HG03460 (cell line): ENCODE measurements around the gene GUCY1A1.

Experiments
- ATAC-seq: cut with Tn5 transposase; IDR thresholded peaks from one replicate; pipeline ENCODE4 v1.9.1; 2021; ENCODE audit not compliant: unreplicated experiment

The GUCY1A1 gene

GRCh38 chr4:155690044-155690837 is 23.6 kb downstream of the GUCY1A1 start:
- ATAC-seq: no peak

- ATAC-seq: no peak
Observed at GRCh38 chr4:155692361-155692760, 25.7 kb downstream of the GUCY1A1 start.

GRCh38 chr4:155693015-155693663 is 26.5 kb downstream of the GUCY1A1 start:
- ATAC-seq: peak; percentile 67

- no peak for ATAC-seq
Observed at GRCh38 chr4:155694100-155694785, 27.6 kb downstream of the GUCY1A1 start.

GRCh38 chr4:155696226-155696625 is 29.6 kb downstream of the GUCY1A1 start:
- no peak for ATAC-seq

GRCh38 chr4:155696726-155697125 is 30.1 kb downstream of the GUCY1A1 start:
- ATAC-seq: no peak

- ATAC-seq: no peak
Observed at GRCh38 chr4:155701827-155702226, 35.2 kb downstream of the GUCY1A1 start.

- peak; percentile 85 for ATAC-seq
Observed at GRCh38 chr4:155703486-155704247, 37.0 kb downstream of the GUCY1A1 start.

GRCh38 chr4:155704841-155705404 is 38.3 kb downstream of the GUCY1A1 start:
- no peak for ATAC-seq

- no peak for ATAC-seq
Observed at GRCh38 chr4:155705664-155706063, 39.0 kb downstream of the GUCY1A1 start.

- no peak for ATAC-seq
Observed at GRCh38 chr4:155706147-155706546, 39.5 kb downstream of the GUCY1A1 start.

GRCh38 chr4:155707251-155707650 is 40.6 kb downstream of the GUCY1A1 start:
- no peak for ATAC-seq

- no peak for ATAC-seq
Observed at GRCh38 chr4:155708782-155709181, 42.1 kb downstream of the GUCY1A1 start.

- ATAC-seq: no peak
Observed at GRCh38 chr4:155709918-155710317, 43.3 kb downstream of the GUCY1A1 start.

GRCh38 chr4:155711556-155711955 is 44.9 kb downstream of the GUCY1A1 start:
- no peak for ATAC-seq

GRCh38 chr4:155712846-155713245 is 46.2 kb downstream of the GUCY1A1 start:
- ATAC-seq: no peak

- ATAC-seq: no peak
Observed at GRCh38 chr4:155713911-155714310, 47.3 kb downstream of the GUCY1A1 start.

GRCh38 chr4:155722336-155722735 is 55.7 kb downstream of the GUCY1A1 start:
- ATAC-seq: no peak

- no peak for ATAC-seq
Observed at GRCh38 chr4:155722816-155723499, 56.3 kb downstream of the GUCY1A1 start.

GRCh38 chr4:155724731-155725130 is 58.1 kb downstream of the GUCY1A1 start:
- no peak for ATAC-seq
